HepG2 (cell line): ENCODE data around the gene ZSCAN31. TPM values are rescaled to one million over a fixed set of nuclear protein-coding genes. Genes with fewer than 3 reads are reported as not detected.

Experiments
- ATAC-seq: fragments of 200-7000 bp; cut with Tn5 transposase; 3 replicates; pipeline ENCODE4 v1.9.1; 2020; ENCODE audit warnings: mild to moderate bottlenecking, moderate library complexity
- BruUV-seq: library from RNA; stranded (reverse); fragments of 400-500 nt; replicated peaks from 2 replicates; lab custom pipeline; 2021; lab: Mats Ljungman, UMichigan
- CTCF ChIA-PET: fragments of 300-600 bp; formaldehyde crosslinking; extraction: SDS; loops from one replicate; lab custom pipeline; 2021; ENCODE audit warnings: low total read pairs, inconsistent platforms, low intra/inter-chr PET ratio; lab: Yijun Ruan, JAX
- POLR2A ChIA-PET: fragments of 350-600 bp; sonication (Branson Sonifier 250); formaldehyde crosslinking; loops from one replicate; lab custom pipeline; 2020; ENCODE audit warnings: antibody characterized with exemption, inconsistent platforms; lab: Yijun Ruan, JAX
- DNase-seq: peaks from one replicate; pipeline ENCODE4 v3.0.0-alpha.2; 2015; ENCODE audit warnings: low spot score
- FAIRE-seq: peaks from 3 replicates; lab custom pipeline; 2011; peaks lifted over from hg19 to GRCh38; lab: Jason Lieb, UNC
- H2AFZ ChIP-seq: one replicate; pipeline ENCODE4 v1.6.1; 2011; ENCODE audit warnings: low read length, inconsistent platforms
- H3K27ac ChIP-seq: fragments of 300-600 bp; 3 replicates; pipeline ENCODE4 v1.8.0; 2011; ENCODE audit warnings: mixed run types, mild to moderate bottlenecking, mixed read lengths, low read length, inconsistent platforms; ENCODE audit not compliant: insufficient read depth; ENCODE audit errors: extremely low read length
- H3K27me3 ChIP-seq, 2 experiments: fragments of 200-600 bp in 1 of 2; 2 replicates in 1 of 2; 3 replicates in 1 of 2; pipeline versions ENCODE4 v1.6.0 to v1.8.0; 2011; ENCODE audit warnings: low read length in 2 of 2, mild to moderate bottlenecking in 2 of 2, moderate library complexity in 2 of 2, inconsistent platforms in 1 of 2; ENCODE audit not compliant: insufficient read depth in 2 of 2, control insufficient read depth in 1 of 2
- H3K36me3 ChIP-seq, 2 experiments: fragments of 200-600 bp in 1 of 2; replicated peaks in 1 of 2; 2 replicates in 1 of 2; 3 replicates in 1 of 2; pipeline versions ENCODE4 v1.5.1 to v1.8.0; 2011; ENCODE audit warnings: low read length in 2 of 2, inconsistent platforms in 1 of 2; ENCODE audit not compliant: insufficient read depth in 2 of 2, control insufficient read depth in 1 of 2
- H3K4me1 ChIP-seq: 2 replicates; pipeline ENCODE4 v1.5.1; 2012; ENCODE audit warnings: low read length, inconsistent platforms; ENCODE audit not compliant: insufficient read depth
- H3K4me2 ChIP-seq: 2 replicates; pipeline ENCODE4 v1.6.0; 2011; ENCODE audit warnings: low read depth, low read length, inconsistent platforms
- H3K4me3 ChIP-seq, 3 experiments: fragments of 200-600 bp in 1 of 3; sonication (generic), shearing (Covaris generic) in 1 of 3; replicated peaks in 1 of 3; 2 replicates each; pipeline ENCODE4 v1.5.1; 2011 to 2016; ENCODE audit warnings: low read length in 3 of 3, inconsistent platforms in 2 of 3, low read depth in 2 of 3, mild to moderate bottlenecking in 2 of 3, control low read depth in 1 of 3, mixed read lengths in 1 of 3; ENCODE audit not compliant: insufficient read depth in 1 of 3
- H3K79me2 ChIP-seq: one replicate; pipeline ENCODE4 v1.6.1; 2011; ENCODE audit warnings: low read length, inconsistent platforms; ENCODE audit not compliant: insufficient read depth
- H3K9ac ChIP-seq: 2 replicates; pipeline ENCODE4 v1.6.0; 2011; ENCODE audit warnings: mild to moderate bottlenecking, low read depth, low read length, inconsistent platforms; ENCODE audit not compliant: insufficient read depth
- H3K9me3 ChIP-seq: 2 replicates; pipeline ENCODE4 v1.5.1; 2012; ENCODE audit warnings: mild to moderate bottlenecking, low read length
- H4K20me1 ChIP-seq: 2 replicates; pipeline ENCODE4 v1.6.0; 2011; ENCODE audit warnings: inconsistent platforms, mild to moderate bottlenecking, low read length, moderate library complexity; ENCODE audit not compliant: insufficient read depth
- BHLHE40 ChIP-seq: IDR thresholded peaks from 2 replicates; pipeline ENCODE4 v1.6.1; 2011; ENCODE audit warnings: low read length, improper control_type of control experiment
- CEBPB ChIP-seq: IDR thresholded peaks from 2 replicates; pipeline ENCODE4 v1.6.1; 2011; ENCODE audit warnings: low read depth, low read length, improper control_type of control experiment, borderline replicate concordance
- FLYWCH1 ChIP-seq: sonication (generic); formaldehyde crosslinking; IDR thresholded peaks from 2 replicates; pipeline ENCODE4 v1.8.1; 2023; ENCODE audit warnings: mild to moderate bottlenecking, missing genetic modification reagents
- MTF1 ChIP-seq: sonication (generic); formaldehyde crosslinking; IDR thresholded peaks from 2 replicates; pipeline ENCODE4 v1.5.0; 2020; ENCODE audit warnings: missing genetic modification reagents
- ONECUT2 ChIP-seq: sonication (generic); formaldehyde crosslinking; IDR thresholded peaks from 2 replicates; pipeline ENCODE4 v1.4.0; 2020; ENCODE audit warnings: missing genetic modification reagents
- PAF1 ChIP-seq: IDR thresholded peaks from 2 replicates; pipeline ENCODE4 v1.6.1; 2016; ENCODE audit warnings: missing genetic modification reagents, missing compliant biosample characterization
- SCMH1 ChIP-seq: sonication (generic); formaldehyde crosslinking; IDR thresholded peaks from 2 replicates; pipeline ENCODE4 v1.9.0; 2021; ENCODE audit warnings: missing genetic modification reagents, mild to moderate bottlenecking, borderline replicate concordance
- ZNF292 ChIP-seq: sonication (generic); formaldehyde crosslinking; IDR thresholded peaks from 2 replicates; pipeline ENCODE4 v1.8.1; 2022; ENCODE audit warnings: mild to moderate bottlenecking, low read depth, missing genetic modification reagents, borderline replicate concordance
- ZNF33B ChIP-seq: sonication (generic); formaldehyde crosslinking; IDR thresholded peaks from 2 replicates; pipeline ENCODE4 v1.5.1; 2020; ENCODE audit warnings: mild to moderate bottlenecking, missing genetic modification reagents
- ZNF598 ChIP-seq: sonication (generic); formaldehyde crosslinking; IDR thresholded peaks from 2 replicates; pipeline ENCODE4 v1.5.1; 2020; ENCODE audit warnings: mild to moderate bottlenecking, missing genetic modification reagents, borderline replicate concordance
- WGBS: methylation state at CpG from one replicate; pipeline ENCODE4 v1.1.6; 2017; ENCODE audit warnings: low lambda C conversion rate; 5-methylcytosine and 5-hydroxymethylcytosine counted together
- in situ Hi-C: cut with HindIII; loops from 2 replicates; pipeline ENCODE4 v1.10.0; 2017; ENCODE audit warnings: low pct_unique_long_range_greater_than_20kb; ENCODE audit not compliant: extremely low pct_ligation_motif_present
- intact Hi-C: fragments of 100-400 bp; cut with micrococcal nuclease; formaldehyde crosslinking; loops from one replicate; pipeline ENCODE4 v1.10.0; 2022; ENCODE audit not compliant: unreplicated experiment
- polyA plus RNA-seq, 8 experiments: library from polyadenylated mRNA; depleted of rRNA in 3 of 8; stranded (reverse) in 7 of 8; unstranded in 1 of 8; fragments of >200 nt; fragmentation: Illumina TruSeq in 4 of 8; extraction: Trizol in 4 of 8; gene quantifications; 2 replicates each; pipeline versions ENCODE4 v1.2.1 to v1.2.3, GENCODE V29; 2011 to 2016; ENCODE audit warnings: low read depth in 4 of 8, missing spikeins in 1 of 8, mixed read lengths in 1 of 8; ENCODE audit not compliant: insufficient read depth in 1 of 8
- total RNA-seq, 5 experiments: library from RNA; depleted of rRNA; stranded (reverse); fragments of >200 nt; fragmentation: Illumina TruSeq; extraction: Trizol; gene quantifications; 2 replicates each; pipeline ENCODE4 v1.2.3, GENCODE V29; 2016; ENCODE audit warnings: low read depth in 1 of 5
- TF ChIP-seq, protein P1 (sequence below): sonication (generic); formaldehyde crosslinking; IDR thresholded peaks from 2 replicates; pipeline ENCODE4 v1.5.0; 2020; ENCODE audit warnings: mild to moderate bottlenecking, missing genetic modification reagents, borderline replicate concordance
- TF ChIP-seq, protein P2 (sequence below): sonication (generic); formaldehyde crosslinking; IDR thresholded peaks from 2 replicates; pipeline ENCODE4 v1.4.0; 2020; ENCODE audit warnings: missing genetic modification reagents
- TF ChIP-seq, protein P3 (sequence below): sonication (generic); formaldehyde crosslinking; IDR thresholded peaks from 2 replicates; pipeline ENCODE4 v1.5.1; 2020; ENCODE audit warnings: missing genetic modification reagents, mild to moderate bottlenecking, borderline replicate concordance

ZSCAN31 gene
- total and polyA plus RNA-seq, 2 of the 13 experiments (the other 11 are each of a cell fraction or from before 2014, with no cell fraction given) = 5.3 to 6.2 TPM

DNA sequence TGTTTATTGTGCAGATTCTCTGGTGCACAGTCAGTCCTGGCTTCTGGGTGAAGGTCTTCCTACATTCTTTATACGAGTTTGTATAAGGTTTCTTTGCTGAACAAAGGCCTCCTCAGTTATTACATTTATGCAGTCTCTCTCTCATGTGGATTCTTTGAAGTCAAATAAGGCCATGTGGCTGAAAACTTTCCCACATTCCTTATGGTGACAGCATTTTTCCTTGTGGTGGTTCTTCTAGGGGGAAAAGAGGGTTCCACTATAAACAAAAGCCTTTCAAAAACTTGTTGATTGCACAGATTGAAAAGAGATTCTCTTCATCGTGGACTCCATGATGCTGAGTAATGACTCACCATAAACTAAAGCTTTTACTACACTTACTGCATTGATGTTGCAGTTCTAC is 44.4 kb upstream of the ZSCAN31 start:
- 83% methylated on average over 2 of the region's 2 CpGs for WGBS
- Histone ChIP-seq H3K9ac (no peak overlapping the region), H4K20me1 (no peaks in the 10 kb centered on the region), H3K4me2 (no peak overlapping the region), H3K4me3 (no peak overlapping the region), H3K36me3 (peaks cover 0 to 28% of the 10 kb centered on the region in 2 experiments), H3K4me1 (peaks cover 39% of the 10 kb centered on the region), H3K9me3 (no peaks in the 10 kb centered on the region), H3K27me3 (no peaks in the 10 kb centered on the region), H3K79me2 (no peaks in the 10 kb centered on the region), H2AFZ (no peak overlapping the region), H3K27ac (no peak overlapping the region)
- ChIA-PET CTCF (no interaction called here), POLR2A (interaction anchor here (3.4 kb wide), 1 partner anchor 44 kb away, joined by 19 read pairs; the partner anchor contains the start of gene ZSCAN31)
- FAIRE-seq (no peak), DNase-seq (peak; percentile 15), ATAC-seq (no peak)
- intact Hi-C loops (loop anchor here (5.0 kb wide), 1 partner anchor 207 kb away; a partner anchor contains a TSS), in situ Hi-C loops (no loop called here)
- BruUV-seq = TSS peak; percentile 2
- TF ChIP-seq FLYWCH1 = no peak
- no peak for TF ChIP-seq PAF1
- TF ChIP-seq ZNF292 = no peak
- no peak for TF ChIP-seq ZNF33B (CRISPR knock-in tag)
- TF ChIP-seq ONECUT2 (CRISPR knock-in tag) = no peak
- TF ChIP-seq, protein P1, sequence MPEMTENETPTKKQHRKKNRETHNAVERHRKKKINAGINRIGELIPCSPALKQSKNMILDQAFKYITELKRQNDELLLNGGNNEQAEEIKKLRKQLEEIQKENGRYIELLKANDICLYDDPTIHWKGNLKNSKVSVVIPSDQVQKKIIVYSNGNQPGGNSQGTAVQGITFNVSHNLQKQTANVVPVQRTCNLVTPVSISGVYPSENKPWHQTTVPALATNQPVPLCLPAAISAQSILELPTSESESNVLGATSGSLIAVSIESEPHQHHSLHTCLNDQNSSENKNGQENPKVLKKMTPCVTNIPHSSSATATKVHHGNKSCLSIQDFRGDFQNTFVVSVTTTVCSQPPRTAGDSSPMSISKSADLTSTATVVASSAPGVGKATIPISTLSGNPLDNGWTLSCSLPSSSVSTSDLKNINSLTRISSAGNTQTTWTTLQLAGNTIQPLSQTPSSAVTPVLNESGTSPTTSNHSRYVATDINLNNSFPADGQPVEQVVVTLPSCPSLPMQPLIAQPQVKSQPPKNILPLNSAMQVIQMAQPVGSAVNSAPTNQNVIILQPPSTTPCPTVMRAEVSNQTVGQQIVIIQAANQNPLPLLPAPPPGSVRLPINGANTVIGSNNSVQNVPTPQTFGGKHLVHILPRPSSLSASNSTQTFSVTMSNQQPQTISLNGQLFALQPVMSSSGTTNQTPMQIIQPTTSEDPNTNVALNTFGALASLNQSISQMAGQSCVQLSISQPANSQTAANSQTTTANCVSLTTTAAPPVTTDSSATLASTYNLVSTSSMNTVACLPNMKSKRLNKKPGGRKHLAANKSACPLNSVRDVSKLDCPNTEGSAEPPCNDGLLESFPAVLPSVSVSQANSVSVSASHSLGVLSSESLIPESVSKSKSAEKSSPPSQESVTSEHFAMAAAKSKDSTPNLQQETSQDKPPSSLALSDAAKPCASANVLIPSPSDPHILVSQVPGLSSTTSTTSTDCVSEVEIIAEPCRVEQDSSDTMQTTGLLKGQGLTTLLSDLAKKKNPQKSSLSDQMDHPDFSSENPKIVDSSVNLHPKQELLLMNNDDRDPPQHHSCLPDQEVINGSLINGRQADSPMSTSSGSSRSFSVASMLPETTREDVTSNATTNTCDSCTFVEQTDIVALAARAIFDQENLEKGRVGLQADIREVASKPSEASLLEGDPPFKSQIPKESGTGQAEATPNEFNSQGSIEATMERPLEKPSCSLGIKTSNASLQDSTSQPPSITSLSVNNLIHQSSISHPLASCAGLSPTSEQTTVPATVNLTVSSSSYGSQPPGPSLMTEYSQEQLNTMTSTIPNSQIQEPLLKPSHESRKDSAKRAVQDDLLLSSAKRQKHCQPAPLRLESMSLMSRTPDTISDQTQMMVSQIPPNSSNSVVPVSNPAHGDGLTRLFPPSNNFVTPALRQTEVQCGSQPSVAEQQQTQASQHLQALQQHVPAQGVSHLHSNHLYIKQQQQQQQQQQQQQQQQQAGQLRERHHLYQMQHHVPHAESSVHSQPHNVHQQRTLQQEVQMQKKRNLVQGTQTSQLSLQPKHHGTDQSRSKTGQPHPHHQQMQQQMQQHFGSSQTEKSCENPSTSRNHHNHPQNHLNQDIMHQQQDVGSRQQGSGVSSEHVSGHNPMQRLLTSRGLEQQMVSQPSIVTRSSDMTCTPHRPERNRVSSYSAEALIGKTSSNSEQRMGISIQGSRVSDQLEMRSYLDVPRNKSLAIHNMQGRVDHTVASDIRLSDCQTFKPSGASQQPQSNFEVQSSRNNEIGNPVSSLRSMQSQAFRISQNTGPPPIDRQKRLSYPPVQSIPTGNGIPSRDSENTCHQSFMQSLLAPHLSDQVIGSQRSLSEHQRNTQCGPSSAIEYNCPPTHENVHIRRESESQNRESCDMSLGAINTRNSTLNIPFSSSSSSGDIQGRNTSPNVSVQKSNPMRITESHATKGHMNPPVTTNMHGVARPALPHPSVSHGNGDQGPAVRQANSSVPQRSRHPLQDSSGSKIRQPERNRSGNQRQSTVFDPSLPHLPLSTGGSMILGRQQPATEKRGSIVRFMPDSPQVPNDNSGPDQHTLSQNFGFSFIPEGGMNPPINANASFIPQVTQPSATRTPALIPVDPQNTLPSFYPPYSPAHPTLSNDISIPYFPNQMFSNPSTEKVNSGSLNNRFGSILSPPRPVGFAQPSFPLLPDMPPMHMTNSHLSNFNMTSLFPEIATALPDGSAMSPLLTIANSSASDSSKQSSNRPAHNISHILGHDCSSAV = no peak
- TF ChIP-seq ZNF598 (CRISPR knock-in tag) = no peak
- TF ChIP-seq, protein P2, sequence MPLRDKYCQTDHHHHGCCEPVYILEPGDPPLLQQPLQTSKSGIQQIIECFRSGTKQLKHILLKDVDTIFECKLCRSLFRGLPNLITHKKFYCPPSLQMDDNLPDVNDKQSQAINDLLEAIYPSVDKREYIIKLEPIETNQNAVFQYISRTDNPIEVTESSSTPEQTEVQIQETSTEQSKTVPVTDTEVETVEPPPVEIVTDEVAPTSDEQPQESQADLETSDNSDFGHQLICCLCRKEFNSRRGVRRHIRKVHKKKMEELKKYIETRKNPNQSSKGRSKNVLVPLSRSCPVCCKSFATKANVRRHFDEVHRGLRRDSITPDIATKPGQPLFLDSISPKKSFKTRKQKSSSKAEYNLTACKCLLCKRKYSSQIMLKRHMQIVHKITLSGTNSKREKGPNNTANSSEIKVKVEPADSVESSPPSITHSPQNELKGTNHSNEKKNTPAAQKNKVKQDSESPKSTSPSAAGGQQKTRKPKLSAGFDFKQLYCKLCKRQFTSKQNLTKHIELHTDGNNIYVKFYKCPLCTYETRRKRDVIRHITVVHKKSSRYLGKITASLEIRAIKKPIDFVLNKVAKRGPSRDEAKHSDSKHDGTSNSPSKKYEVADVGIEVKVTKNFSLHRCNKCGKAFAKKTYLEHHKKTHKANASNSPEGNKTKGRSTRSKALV (CRISPR knock-in tag) = no peak
- no peak for TF ChIP-seq MTF1
- TF ChIP-seq, protein P3, sequence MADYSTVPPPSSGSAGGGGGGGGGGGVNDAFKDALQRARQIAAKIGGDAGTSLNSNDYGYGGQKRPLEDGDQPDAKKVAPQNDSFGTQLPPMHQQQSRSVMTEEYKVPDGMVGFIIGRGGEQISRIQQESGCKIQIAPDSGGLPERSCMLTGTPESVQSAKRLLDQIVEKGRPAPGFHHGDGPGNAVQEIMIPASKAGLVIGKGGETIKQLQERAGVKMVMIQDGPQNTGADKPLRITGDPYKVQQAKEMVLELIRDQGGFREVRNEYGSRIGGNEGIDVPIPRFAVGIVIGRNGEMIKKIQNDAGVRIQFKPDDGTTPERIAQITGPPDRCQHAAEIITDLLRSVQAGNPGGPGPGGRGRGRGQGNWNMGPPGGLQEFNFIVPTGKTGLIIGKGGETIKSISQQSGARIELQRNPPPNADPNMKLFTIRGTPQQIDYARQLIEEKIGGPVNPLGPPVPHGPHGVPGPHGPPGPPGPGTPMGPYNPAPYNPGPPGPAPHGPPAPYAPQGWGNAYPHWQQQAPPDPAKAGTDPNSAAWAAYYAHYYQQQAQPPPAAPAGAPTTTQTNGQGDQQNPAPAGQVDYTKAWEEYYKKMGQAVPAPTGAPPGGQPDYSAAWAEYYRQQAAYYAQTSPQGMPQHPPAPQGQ (CRISPR knock-in tag) = no peak
- no peak for TF ChIP-seq CEBPB
- no peak for TF ChIP-seq BHLHE40
- TF ChIP-seq SCMH1 (CRISPR knock-in tag) = no peak
